Measurements from ENCODE around the gene SFXN5.

Gene SFXN5

GRCh38 chr2:73031725-73032701 is 39.5 kb downstream of the SFXN5 start:
- Histone ChIP-seq H3K4me2 (ENCODE audit: low read length) (no peak overlapping the region), H3K9me3 (ENCODE audit: low read length) (no peaks in the 10 kb centered on the region), H3K4me3 (ENCODE audit: low read depth, low read length, poor library complexity, severe bottlenecking) (no peak overlapping the region), H3K9ac (ENCODE audit: low read length) (no peak overlapping the region), H2AFZ (ENCODE audit: low read length) (no peak overlapping the region), H3K36me3 (ENCODE audit: insufficient read depth, low read length) (no peaks in the 10 kb centered on the region; the same call in 1 of the 2 replicates), H3F3A (ENCODE audit: insufficient read depth, low read length) (no peaks in the 10 kb centered on the region), H4K20me1 (ENCODE audit: insufficient read depth, low read length) (no peaks in the 10 kb centered on the region), H3K9me2 (ENCODE audit: low read depth, low read length) (no peaks in the 10 kb centered on the region), H3K27ac (ENCODE audit: low read depth, low read length, poor library complexity, severe bottlenecking) (no peak overlapping the region), H3K79me2 (ENCODE audit: insufficient read depth, low read length) (no peaks in the 10 kb centered on the region), H3K4me1 (ENCODE audit: insufficient read depth, low read length, severe bottlenecking) (no peaks in the 10 kb centered on the region), H3K27me3 (ENCODE audit: insufficient read depth, low read length) (no peaks in the 10 kb centered on the region)
- TF ChIP-seq CTCF (IDR thresholded peaks at IDR 0.05; ENCODE audit: low read length) (no peak), EZH2 (IDR thresholded peaks at IDR 0.05; ENCODE audit: borderline replicate concordance, low read length) (no peak)

DNA sequence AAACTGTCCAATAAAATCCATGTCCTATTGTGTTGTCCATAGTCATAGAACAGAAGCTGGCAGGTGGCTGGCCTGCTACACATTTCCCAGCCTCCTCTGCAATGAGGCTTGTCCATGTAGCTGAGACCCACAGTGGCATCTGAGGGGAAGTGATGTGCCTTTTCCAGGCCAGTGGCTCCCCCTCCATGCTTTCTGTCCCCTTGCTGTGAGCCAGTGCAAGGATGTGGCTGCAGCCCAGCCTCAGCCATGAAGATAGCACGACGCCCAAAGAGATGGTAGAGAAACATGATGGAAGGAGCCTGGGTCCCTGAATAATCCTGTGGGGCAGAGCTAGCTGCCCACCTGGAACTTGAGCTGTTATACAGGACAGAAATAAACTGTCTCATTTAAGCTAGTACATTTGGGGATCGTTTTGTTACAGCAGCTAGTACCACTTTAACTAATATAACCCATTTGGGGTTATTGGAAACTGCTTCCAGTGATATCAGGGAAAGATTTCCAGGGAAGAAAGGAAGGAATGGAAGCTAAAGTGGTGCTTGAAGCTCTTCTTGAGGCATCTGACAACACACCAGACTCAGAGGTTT is 40.3 kb downstream of the SFXN5 start:
- no peaks in the 10 kb centered on the region for H4K20me1 ChIP-seq (ENCODE audit: insufficient read depth, low read length)
- no peak for TF ChIP-seq CTCF (IDR thresholded peaks at IDR 0.05; ENCODE audit: low read length)
- TF ChIP-seq EZH2 (IDR thresholded peaks at IDR 0.05; ENCODE audit: borderline replicate concordance, low read length) = no peak

DNA sequence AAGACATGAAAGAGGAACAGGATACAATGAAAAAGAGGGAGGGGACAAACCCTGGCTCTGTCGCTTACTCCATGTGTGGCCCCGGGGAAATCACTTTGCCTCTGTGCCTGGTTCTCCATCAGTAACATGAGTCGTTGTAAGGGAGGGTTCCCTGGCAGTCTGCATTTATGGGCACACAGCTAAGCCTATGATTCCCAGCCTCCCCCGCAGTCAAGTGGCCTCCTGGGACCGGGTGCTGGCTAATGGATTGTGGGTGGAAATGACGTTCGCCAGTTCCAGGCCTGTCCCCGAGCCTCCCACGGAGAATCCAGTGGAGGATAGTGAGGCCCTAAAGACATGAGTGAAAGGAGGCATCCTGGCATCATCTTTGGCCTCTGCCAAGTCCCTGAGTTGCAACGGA is 42.7 kb downstream of the SFXN5 start:
- Histone ChIP-seq H3K27me3 (ENCODE audit: insufficient read depth, low read length) (no peaks in the 10 kb centered on the region), H3K27ac (ENCODE audit: low read depth, low read length, poor library complexity, severe bottlenecking) (no peak overlapping the region), H2AFZ (ENCODE audit: low read length) (no peak overlapping the region), H3K9me2 (ENCODE audit: low read depth, low read length) (no peaks in the 10 kb centered on the region), H3K79me2 (ENCODE audit: insufficient read depth, low read length) (no peaks in the 10 kb centered on the region), H3K9ac (ENCODE audit: low read length) (no peak overlapping the region), H3K4me3 (ENCODE audit: low read depth, low read length, poor library complexity, severe bottlenecking) (no peak overlapping the region), H3K9me3 (ENCODE audit: low read length) (no peaks in the 10 kb centered on the region), H3K4me1 (ENCODE audit: insufficient read depth, low read length, severe bottlenecking) (no peaks in the 10 kb centered on the region), H3K36me3 (ENCODE audit: insufficient read depth, low read length) (no peaks in the 10 kb centered on the region; the same call in 1 of the 2 replicates), H4K20me1 (ENCODE audit: insufficient read depth, low read length) (no peaks in the 10 kb centered on the region), H3F3A (ENCODE audit: insufficient read depth, low read length) (no peaks in the 10 kb centered on the region), H3K4me2 (ENCODE audit: low read length) (no peak overlapping the region)
- no peak for TF ChIP-seq EZH2 (IDR thresholded peaks at IDR 0.05; ENCODE audit: borderline replicate concordance, low read length)
- TF ChIP-seq CTCF (IDR thresholded peaks at IDR 0.05; ENCODE audit: low read length) = no peak

More for the DNA sequence above, 40.3 kb downstream of the SFXN5 start:
- Histone ChIP-seq H3K79me2 (ENCODE audit: insufficient read depth, low read length) (no peaks in the 10 kb centered on the region), H3K4me2 (ENCODE audit: low read length) (no peak overlapping the region), H3K9me2 (ENCODE audit: low read depth, low read length) (no peaks in the 10 kb centered on the region), H3K4me3 (ENCODE audit: low read depth, low read length, poor library complexity, severe bottlenecking) (no peak overlapping the region), H3K9ac (ENCODE audit: low read length) (no peak overlapping the region), H3K27me3 (ENCODE audit: insufficient read depth, low read length) (no peaks in the 10 kb centered on the region), H3K36me3 (ENCODE audit: insufficient read depth, low read length) (no peaks in the 10 kb centered on the region; the same call in 1 of the 2 replicates), H3K9me3 (ENCODE audit: low read length) (no peaks in the 10 kb centered on the region), H3K4me1 (ENCODE audit: insufficient read depth, low read length, severe bottlenecking) (no peaks in the 10 kb centered on the region), H3F3A (ENCODE audit: insufficient read depth, low read length) (no peaks in the 10 kb centered on the region), H2AFZ (ENCODE audit: low read length) (no peak overlapping the region), H3K27ac (ENCODE audit: low read depth, low read length, poor library complexity, severe bottlenecking) (no peak overlapping the region)
